HEK293 (cell line): ENCODE results near the gene STN1.

Source experiments
- CTCF ChIA-PET: fragments of 350-600 bp; formaldehyde crosslinking; extraction: SDS; loops from one replicate; lab custom pipeline; 2021; ENCODE audit warnings: antibody characterized with exemption; lab: Yijun Ruan, JAX
- POLR2A ChIA-PET: fragments of 300-600 bp; formaldehyde crosslinking; extraction: SDS; loops from one replicate; lab custom pipeline; 2020; ENCODE audit warnings: antibody characterized with exemption, inconsistent platforms; lab: Yijun Ruan, JAX
- H3K27ac ChIP-seq: fragments of 200-500 bp; sonication (Bioruptor generic); 2 replicates; pipeline ENCODE4 v1.5.1; 2014; ENCODE audit warnings: low read depth, low read length, control low read depth, inconsistent platforms; ENCODE audit errors: extremely low read depth
- H3K36me3 ChIP-seq, 2 experiments: fragments of 200-500 bp in 1 of 2; sonication (Bioruptor generic) in 1 of 2; 1 replicate in 1 of 2; 2 replicates in 1 of 2; pipeline ENCODE4 v1.5.1; 2014 to 2017; ENCODE audit warnings: inconsistent platforms in 2 of 2, low read length in 2 of 2; ENCODE audit not compliant: control insufficient read depth in 2 of 2, insufficient read depth in 1 of 2
- H3K4me1 ChIP-seq: fragments of 200-500 bp; sonication (Bioruptor generic); 2 replicates; pipeline ENCODE4 v1.5.1; 2014; ENCODE audit warnings: mild to moderate bottlenecking, low read length, inconsistent platforms; ENCODE audit not compliant: control insufficient read depth, insufficient read depth
- H3K4me3 ChIP-seq: 2 replicates; pipeline ENCODE4 v1.5.1; 2011; ENCODE audit warnings: low read depth, mild to moderate bottlenecking, control low read depth, low read length, moderate library complexity
- H3K9me3 ChIP-seq: fragments of 200-500 bp; sonication (Bioruptor generic); 2 replicates; pipeline ENCODE4 v1.5.1; 2014; ENCODE audit warnings: low read depth, low read length, inconsistent platforms; ENCODE audit not compliant: control insufficient read depth, insufficient read depth
- FEZF1 ChIP-seq: fragments of 450-650 bp; formaldehyde crosslinking; IDR thresholded peaks from 2 replicates; pipeline ENCODE4 v1.5.1; 2016; ENCODE audit warnings: missing biosample characterization, missing genetic modification characterization
- HOXD13 ChIP-seq: sonication (generic); formaldehyde crosslinking; IDR thresholded peaks from 2 replicates; pipeline ENCODE4 v1.8.0; 2022; ENCODE audit warnings: missing genetic modification reagents, borderline replicate concordance
- IKZF3 ChIP-seq: fragments of 450-650 bp; IDR thresholded peaks from 2 replicates; pipeline ENCODE4 v1.5.0; 2018; ENCODE audit warnings: missing biosample characterization, mild to moderate bottlenecking, missing genetic modification characterization, moderate library complexity
- KLF8 ChIP-seq: fragments of 450-650 bp; formaldehyde crosslinking; IDR thresholded peaks from 2 replicates; pipeline ENCODE4 v1.5.1; 2016; ENCODE audit warnings: missing biosample characterization, missing genetic modification characterization
- KLF9 ChIP-seq: fragments of 450-650 bp; formaldehyde crosslinking; IDR thresholded peaks from 2 replicates; pipeline ENCODE4 v1.5.1; 2016; ENCODE audit warnings: missing biosample characterization, missing genetic modification characterization, low read depth
- PATZ1 ChIP-seq: fragments of 450-650 bp; formaldehyde crosslinking; IDR thresholded peaks from 2 replicates; pipeline ENCODE4 v1.5.1; 2016; ENCODE audit warnings: missing biosample characterization, missing genetic modification characterization
- PRDM6 ChIP-seq: fragments of 450-650 bp; formaldehyde crosslinking; IDR thresholded peaks from 2 replicates; pipeline ENCODE4 v1.5.1; 2017; ENCODE audit warnings: missing biosample characterization, missing genetic modification characterization
- SALL2 ChIP-seq: fragments of 450-650 bp; formaldehyde crosslinking; IDR thresholded peaks from 2 replicates; pipeline ENCODE4 v1.5.0; 2017; ENCODE audit warnings: missing biosample characterization, mild to moderate bottlenecking, missing genetic modification characterization, borderline replicate concordance
- TCF7L2 ChIP-seq: IDR thresholded peaks from 2 replicates; pipeline ENCODE4 v1.6.1; 2011; ENCODE audit warnings: low read depth, mild to moderate bottlenecking, inconsistent platforms, low read length, moderate library complexity, borderline replicate concordance
- ZNF140 ChIP-seq: fragments of 450-650 bp; formaldehyde crosslinking; IDR thresholded peaks from 2 replicates; pipeline ENCODE4 v1.5.1; 2016; ENCODE audit warnings: missing biosample characterization, missing genetic modification characterization
- ZNF175 ChIP-seq: fragments of 450-650 bp; formaldehyde crosslinking; IDR thresholded peaks from 2 replicates; pipeline ENCODE4 v1.5.1; 2016; ENCODE audit warnings: missing biosample characterization, missing genetic modification characterization
- ZNF501 ChIP-seq: fragments of 450-650 bp; formaldehyde crosslinking; IDR thresholded peaks from 2 replicates; pipeline ENCODE4 v1.5.1; 2016; ENCODE audit warnings: missing biosample characterization, missing genetic modification characterization
- ZNF677 ChIP-seq: fragments of 450-650 bp; IDR thresholded peaks from 2 replicates; pipeline ENCODE4 v1.5.0; 2018; ENCODE audit warnings: missing biosample characterization, mild to moderate bottlenecking, missing genetic modification characterization, moderate library complexity
- ZSCAN5A ChIP-seq: fragments of 450-650 bp; formaldehyde crosslinking; IDR thresholded peaks from 2 replicates; pipeline ENCODE4 v1.5.1; 2016; ENCODE audit warnings: missing biosample characterization, missing genetic modification characterization
- ZXDB ChIP-seq: fragments of 450-650 bp; formaldehyde crosslinking; IDR thresholded peaks from 2 replicates; pipeline ENCODE4 v1.5.1; 2016; ENCODE audit warnings: missing biosample characterization, missing genetic modification characterization

The STN1 gene

GRCh38 chr10:103936022-103936421 lies 18.0 kb upstream of the STN1 start:
- no peaks in the 10 kb centered on the region for H3K4me1 ChIP-seq
- H3K9me3 ChIP-seq: no peaks in the 10 kb centered on the region
- TF ChIP-seq TCF7L2 (no peak), IKZF3 (tag by site-specific recombination) (no peak), PATZ1 (tag by site-specific recombination) (no peak), ZNF501 (tag by site-specific recombination) (no peak), ZXDB (tag by site-specific recombination) (no peak), FEZF1 (tag by site-specific recombination) (no peak), KLF8 (tag by site-specific recombination) (no peak), ZSCAN5A (no peak)
- TF ChIP-seq, all 188 proteins: peak for 0
- Histone ChIP-seq H3K4me3 (no peak overlapping the region), H3K27ac (no peak overlapping the region), H3K36me3 (no peaks in the 10 kb centered on the region)
- POLR2A ChIA-PET: no interaction called here
- CTCF ChIA-PET: interaction anchor here (0.7 to 1.4 kb wide), 3 partner anchors 50 to 343 kb away, joined by 3 to 4 read pairs (median 4); no protein-coding TSS in a partner anchor

GRCh38 chr10:103934308-103934707 lies 16.3 kb upstream of the STN1 start:
- CTCF ChIA-PET: no interaction called here

GRCh38 chr10:103933557-103934121 lies 15.7 kb upstream of the STN1 start:
- Histone ChIP-seq H3K27ac (no peak overlapping the region), H3K4me1 (no peaks in the 10 kb centered on the region), H3K36me3 (no peaks in the 10 kb centered on the region), H3K4me3 (no peak overlapping the region), H3K9me3 (no peaks in the 10 kb centered on the region)
- no peak for TF ChIP-seq PRDM6 (tag by site-specific recombination)
- ChIA-PET CTCF (no interaction called here), POLR2A (no interaction called here)

More at GRCh38 chr10:103934308-103934707, 16.3 kb upstream of the STN1 start:
- Histone ChIP-seq H3K4me3 (no peak overlapping the region), H3K36me3 (no peaks in the 10 kb centered on the region), H3K9me3 (no peaks in the 10 kb centered on the region), H3K4me1 (no peaks in the 10 kb centered on the region), H3K27ac (no peak overlapping the region)
- TF ChIP-seq SALL2 (tag by site-specific recombination): no peak
- no peak for TF ChIP-seq ZNF140
- TF ChIP-seq ZNF175 (tag by site-specific recombination): no peak
- TF ChIP-seq HOXD13: no peak
- TF ChIP-seq ZNF677 (tag by site-specific recombination): no peak
- no peak for TF ChIP-seq KLF9 (tag by site-specific recombination)
- POLR2A ChIA-PET: no interaction called here
